SU-DHL-6 (cell line): ENCODE measurements around the gene CC2D1B.

ENCODE experiments used
- H2AFZ ChIP-seq: fragments of 200-600 bp; sonication (generic); 2 replicates; pipeline ENCODE4 v1.6.1; 2014; ENCODE audit warnings: low read depth, mild to moderate bottlenecking, moderate library complexity, mixed read lengths, antibody characterized with exemption, low read length; ENCODE audit not compliant: severe bottlenecking
- H3F3A ChIP-seq: fragments of 200-600 bp; shearing (Covaris generic); 2 replicates; pipeline ENCODE4 v1.6.0; 2016; ENCODE audit warnings: antibody characterized with exemption, mild to moderate bottlenecking; ENCODE audit not compliant: insufficient read depth
- H3K27ac ChIP-seq: fragments of 200-600 bp; sonication (generic); 2 replicates; pipeline ENCODE4 v1.5.1; 2016; ENCODE audit warnings: low read depth, mild to moderate bottlenecking, low read length, moderate library complexity, mixed read lengths
- H3K27me3 ChIP-seq: fragments of 200-600 bp; sonication (generic), shearing (Covaris generic); 2 replicates; pipeline ENCODE4 v1.6.0; 2014; ENCODE audit warnings: mild to moderate bottlenecking, low read length
- H3K36me3 ChIP-seq: fragments of 200-600 bp; sonication (generic); 2 replicates; pipeline ENCODE4 v1.6.1; 2014; ENCODE audit warnings: mild to moderate bottlenecking, low read length, mixed read lengths
- H3K4me2 ChIP-seq: fragments of 300-600, 200-600 bp; shearing (Covaris generic), sonication (generic); 2 replicates; pipeline ENCODE4 v1.6.0; 2014; ENCODE audit warnings: low read length, low read depth, mild to moderate bottlenecking; ENCODE audit not compliant: poor library complexity, severe bottlenecking
- H3K4me3 ChIP-seq: fragments of 200-600 bp; sonication (generic); 2 replicates; pipeline ENCODE4 v1.5.1; 2014; ENCODE audit warnings: antibody characterized with exemption, low read length, mild to moderate bottlenecking, mixed read lengths; ENCODE audit not compliant: insufficient read depth, poor library complexity, severe bottlenecking
- H3K79me2 ChIP-seq: fragments of 200-600 bp; sonication (generic); 2 replicates; pipeline ENCODE4 v1.6.1; 2014; ENCODE audit warnings: mild to moderate bottlenecking, low read length, moderate library complexity; ENCODE audit not compliant: insufficient read depth
- H3K9ac ChIP-seq: fragments of 200-600 bp; sonication (generic); 2 replicates; pipeline ENCODE4 v1.7.0; 2014; ENCODE audit warnings: mild to moderate bottlenecking, low read length
- H3K9me2 ChIP-seq: fragments of 200-600 bp; sonication (generic); replicated peaks from 2 replicates; pipeline ENCODE4 v1.6.1; 2014; ENCODE audit warnings: low read length; ENCODE audit not compliant: insufficient read depth
- H3K9me3 ChIP-seq: fragments of 200-600 bp; sonication (generic); 2 replicates; pipeline ENCODE4 v1.6.1; 2014; ENCODE audit warnings: low read length, mixed read lengths; ENCODE audit not compliant: insufficient read depth
- H4K20me1 ChIP-seq: fragments of 200-600 bp; sonication (generic); 2 replicates; pipeline ENCODE4 v1.6.1; 2014; ENCODE audit warnings: low read depth, mild to moderate bottlenecking, antibody characterized with exemption, low read length, moderate library complexity, mixed read lengths
- EZH2phosphoT487 ChIP-seq: fragments of 200-600 bp; sonication (generic), shearing (Covaris generic); conservative IDR thresholded peaks from 2 replicates; pipeline ENCODE4 v1.6.1; 2018; ENCODE audit warnings: mild to moderate bottlenecking, antibody characterized with exemption, low read length, moderate library complexity, mixed read lengths
- TF ChIP-seq, protein P1 (sequence below): fragments of 200-600 bp; sonication (generic); IDR thresholded peaks from one replicate; pipeline ENCODE4 v1.5.1; 2017; ENCODE audit warnings: antibody characterized with exemption, mild to moderate bottlenecking, low read length, moderate library complexity; ENCODE audit not compliant: insufficient read depth, poor library complexity, severe bottlenecking

Gene CC2D1B

DNA sequence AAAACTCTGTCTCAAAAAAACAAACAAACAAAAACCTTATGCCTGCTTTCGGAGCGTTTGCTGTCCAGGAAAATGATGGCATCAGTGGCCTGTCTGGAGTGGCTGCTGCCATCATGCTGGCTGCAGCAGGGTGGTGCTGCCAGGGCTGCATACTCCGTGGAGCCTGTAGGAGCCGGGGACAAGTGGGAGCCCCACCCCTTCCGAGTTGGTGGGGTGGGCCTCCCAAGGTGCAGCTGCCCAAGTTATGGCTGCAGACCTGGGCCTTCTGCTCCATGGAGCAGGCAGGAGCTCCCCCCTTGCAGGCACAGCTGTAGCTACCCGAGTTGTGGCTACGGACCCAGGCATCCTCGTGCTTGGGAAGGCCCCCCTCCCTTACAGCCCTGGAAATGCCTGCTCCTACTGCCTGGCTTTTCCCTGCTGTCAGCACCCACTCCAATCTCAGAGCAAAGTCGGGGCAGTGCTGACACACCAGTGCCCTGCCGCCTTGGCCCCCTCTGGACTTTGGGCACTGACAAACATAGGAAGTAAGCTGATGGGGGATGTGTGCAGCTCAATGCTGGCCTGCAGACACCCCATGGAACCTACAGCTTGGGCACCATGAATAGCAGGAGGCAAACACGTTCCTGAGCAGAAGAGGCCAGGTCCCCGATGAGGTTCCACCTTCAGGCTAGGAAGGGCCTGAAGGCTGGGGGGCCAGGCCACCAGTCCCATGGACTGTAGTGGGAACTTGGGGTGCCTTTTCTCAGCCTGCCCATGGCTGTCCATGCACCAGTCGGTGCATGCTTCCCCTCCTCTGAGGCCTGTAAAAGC lies 60.4 kb downstream of the CC2D1B start:
- no peak overlapping the region for H3K9ac ChIP-seq
- no peak overlapping the region for H2AFZ ChIP-seq
- no peaks in the 10 kb centered on the region for H3K27me3 ChIP-seq
- TF ChIP-seq, protein P1, sequence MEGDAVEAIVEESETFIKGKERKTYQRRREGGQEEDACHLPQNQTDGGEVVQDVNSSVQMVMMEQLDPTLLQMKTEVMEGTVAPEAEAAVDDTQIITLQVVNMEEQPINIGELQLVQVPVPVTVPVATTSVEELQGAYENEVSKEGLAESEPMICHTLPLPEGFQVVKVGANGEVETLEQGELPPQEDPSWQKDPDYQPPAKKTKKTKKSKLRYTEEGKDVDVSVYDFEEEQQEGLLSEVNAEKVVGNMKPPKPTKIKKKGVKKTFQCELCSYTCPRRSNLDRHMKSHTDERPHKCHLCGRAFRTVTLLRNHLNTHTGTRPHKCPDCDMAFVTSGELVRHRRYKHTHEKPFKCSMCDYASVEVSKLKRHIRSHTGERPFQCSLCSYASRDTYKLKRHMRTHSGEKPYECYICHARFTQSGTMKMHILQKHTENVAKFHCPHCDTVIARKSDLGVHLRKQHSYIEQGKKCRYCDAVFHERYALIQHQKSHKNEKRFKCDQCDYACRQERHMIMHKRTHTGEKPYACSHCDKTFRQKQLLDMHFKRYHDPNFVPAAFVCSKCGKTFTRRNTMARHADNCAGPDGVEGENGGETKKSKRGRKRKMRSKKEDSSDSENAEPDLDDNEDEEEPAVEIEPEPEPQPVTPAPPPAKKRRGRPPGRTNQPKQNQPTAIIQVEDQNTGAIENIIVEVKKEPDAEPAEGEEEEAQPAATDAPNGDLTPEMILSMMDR, result no peak
- TF ChIP-seq EZH2phosphoT487, result no peak
- no peaks in the 10 kb centered on the region for H3K36me3 ChIP-seq
- H3K4me3 ChIP-seq, result no peak overlapping the region
- no peaks in the 10 kb centered on the region for H4K20me1 ChIP-seq
- H3K4me2 ChIP-seq, result no peak overlapping the region
- no peak overlapping the region for H3K27ac ChIP-seq
- H3K9me2 ChIP-seq, result no peaks in the 10 kb centered on the region
- no peaks in the 10 kb centered on the region for H3K9me3 ChIP-seq
- H3K79me2 ChIP-seq, result no peaks in the 10 kb centered on the region
- H3F3A ChIP-seq, result no peaks in the 10 kb centered on the region
